ENCODE results near the gene RNLS. TPM values are rescaled to one million over a fixed set of nuclear protein-coding genes. Genes with fewer than 3 reads are reported as not detected.

Gene RNLS
- total RNA-seq, 1 donor from 2014 or later: 1.7 TPM

DNA sequence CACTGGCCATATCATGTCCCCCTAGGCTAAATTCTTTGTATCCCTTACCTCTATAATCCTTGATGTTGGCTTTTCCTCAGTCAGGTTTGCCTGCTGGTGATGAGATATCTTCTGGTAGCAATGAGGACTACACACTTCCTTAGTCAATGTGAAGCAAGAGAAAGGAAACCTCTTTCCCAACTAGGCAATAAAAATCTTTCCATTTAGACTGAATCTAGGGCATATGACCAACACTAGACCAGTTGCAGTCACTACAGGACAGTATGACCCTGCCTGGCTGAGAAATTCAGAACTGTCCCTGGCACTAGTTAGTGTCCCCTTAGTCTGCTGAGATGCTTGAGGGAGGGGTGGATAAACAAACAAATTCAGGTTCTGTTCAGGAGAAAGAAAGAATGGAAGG, 142.6 kb downstream of the RNLS start:
- Mint-ChIP-seq H3K4me3 (ENCODE audit: unreplicated experiment) (no peak overlapping the region), H3K4me1 (ENCODE audit: unreplicated experiment) (no peaks in the 10 kb centered on the region), H3K27ac (ENCODE audit: unreplicated experiment) (no peak overlapping the region), H3K27me3 (ENCODE audit: unreplicated experiment) (peaks cover 27% of the 10 kb centered on the region), H3K9me3 (ENCODE audit: unreplicated experiment) (peaks cover 4% of the 10 kb centered on the region), H3K36me3 (ENCODE audit: unreplicated experiment) (no peaks in the 10 kb centered on the region)
- no peak for TF ChIP-seq CTCF (IDR thresholded peaks at IDR 0.05)
- no peak for DNase-seq (ENCODE audit: extremely low spot score, unreplicated experiment)

DNA sequence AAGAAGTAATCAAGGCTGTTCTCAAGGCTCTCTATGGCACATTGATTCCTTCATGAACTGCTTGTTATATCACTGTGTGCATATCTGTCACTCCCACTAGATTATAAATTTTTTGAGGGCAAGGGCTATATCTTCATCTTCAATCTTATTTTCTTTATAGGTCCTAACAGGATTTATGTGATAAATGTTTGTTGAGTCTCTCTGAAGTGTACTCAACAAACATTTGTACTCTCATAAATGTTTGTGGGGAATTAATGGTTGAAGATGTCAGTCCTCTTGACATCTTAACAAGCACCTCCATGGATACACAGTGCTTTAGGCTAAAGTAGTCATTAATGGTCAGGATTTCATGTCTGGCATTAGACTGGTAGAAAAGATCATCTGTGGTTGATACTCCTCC, 143.2 kb downstream of the RNLS start:
- no peak overlapping the region for H3K4me3 Mint-ChIP-seq (ENCODE audit: unreplicated experiment)
- H3K4me1 Mint-ChIP-seq (ENCODE audit: unreplicated experiment): no peaks in the 10 kb centered on the region
- DNase-seq (ENCODE audit: extremely low spot score, unreplicated experiment): no peak
- peaks cover 21% of the 10 kb centered on the region for H3K27me3 Mint-ChIP-seq (ENCODE audit: unreplicated experiment)
- TF ChIP-seq CTCF (IDR thresholded peaks at IDR 0.05): no peak
- H3K27ac Mint-ChIP-seq (ENCODE audit: unreplicated experiment): no peak overlapping the region
- peaks cover 4% of the 10 kb centered on the region for H3K9me3 Mint-ChIP-seq (ENCODE audit: unreplicated experiment)
- no peaks in the 10 kb centered on the region for H3K36me3 Mint-ChIP-seq (ENCODE audit: unreplicated experiment)

- Mint-ChIP-seq H3K36me3 (ENCODE audit: unreplicated experiment) (no peaks in the 10 kb centered on the region), H3K27ac (ENCODE audit: unreplicated experiment) (no peak overlapping the region)
- no peak for DNase-seq (ENCODE audit: extremely low spot score, unreplicated experiment)
Measured at GRCh38 chr10:88437411-88437810, 145.7 kb downstream of the RNLS start.

GRCh38 chr10:88433565-88434186, 149.4 kb downstream of the RNLS start:
- H3K27ac Mint-ChIP-seq (ENCODE audit: unreplicated experiment): no peak overlapping the region
- peaks cover 9% of the 10 kb centered on the region for H3K9me3 Mint-ChIP-seq (ENCODE audit: unreplicated experiment)
- no peaks in the 10 kb centered on the region for H3K36me3 Mint-ChIP-seq (ENCODE audit: unreplicated experiment)
- H3K4me3 Mint-ChIP-seq (ENCODE audit: unreplicated experiment): no peak overlapping the region
- TF ChIP-seq CTCF (IDR thresholded peaks at IDR 0.05): no peak
- DNase-seq (ENCODE audit: extremely low spot score, unreplicated experiment): no peak
- H3K4me1 Mint-ChIP-seq (ENCODE audit: unreplicated experiment): peaks cover under 1% of the 10 kb centered on the region
- peaks cover 4% of the 10 kb centered on the region for H3K27me3 Mint-ChIP-seq (ENCODE audit: unreplicated experiment)

More at GRCh38 chr10:88437411-88437810, 145.7 kb downstream of the RNLS start:
- Mint-ChIP-seq H3K4me3 (ENCODE audit: unreplicated experiment) (no peak overlapping the region), H3K9me3 (ENCODE audit: unreplicated experiment) (peaks cover 6% of the 10 kb centered on the region), H3K27me3 (ENCODE audit: unreplicated experiment) (peaks cover 13% of the 10 kb centered on the region), H3K4me1 (ENCODE audit: unreplicated experiment) (no peaks in the 10 kb centered on the region)
- no peak for TF ChIP-seq CTCF (IDR thresholded peaks at IDR 0.05)

DNA sequence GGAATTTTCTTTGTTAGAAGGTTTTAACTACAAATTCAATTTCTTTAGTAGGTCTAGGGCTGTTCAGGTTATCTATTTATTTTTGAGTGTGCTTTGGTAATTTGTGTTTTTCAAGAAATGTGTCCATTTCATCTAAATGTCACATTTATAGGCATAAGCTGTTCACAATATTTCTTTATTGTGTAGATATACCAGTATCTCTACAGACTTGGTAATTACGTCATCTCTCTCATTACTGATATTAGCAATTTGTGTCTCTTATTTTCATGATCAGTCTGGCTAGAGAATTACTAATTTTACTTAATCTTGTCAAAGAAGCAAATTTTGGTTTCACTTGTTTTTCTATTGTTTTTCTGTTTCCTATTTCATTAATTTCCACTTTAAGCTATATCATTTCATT, 152.0 kb downstream of the RNLS start:
- Mint-ChIP-seq H3K36me3 (ENCODE audit: unreplicated experiment) (no peaks in the 10 kb centered on the region), H3K9me3 (ENCODE audit: unreplicated experiment) (peaks cover 9% of the 10 kb centered on the region), H3K4me3 (ENCODE audit: unreplicated experiment) (no peak overlapping the region), H3K4me1 (ENCODE audit: unreplicated experiment) (peaks cover 5% of the 10 kb centered on the region), H3K27ac (ENCODE audit: unreplicated experiment) (no peak overlapping the region), H3K27me3 (ENCODE audit: unreplicated experiment) (peaks cover 4% of the 10 kb centered on the region)
- DNase-seq (ENCODE audit: extremely low spot score, unreplicated experiment): no peak
- no peak for TF ChIP-seq CTCF (IDR thresholded peaks at IDR 0.05)

Data from osteocyte (in vitro differentiated cells).